ENCODE measurements around the gene CASZ1.

GRCh38 chr1:10833630-10834557, 37.4 kb upstream of the CASZ1 start:
- TF ChIP-seq CTCF (IDR thresholded peaks at IDR 0.05; ENCODE audit: insufficient read depth, low read length): no peak
- no peak for TF ChIP-seq GABPA (IDR thresholded peaks at IDR 0.05; ENCODE audit: low read depth)
- TF ChIP-seq POLR2AphosphoS5 (IDR thresholded peaks at IDR 0.05; ENCODE audit: low read depth): no peak
- TF ChIP-seq REST (IDR thresholded peaks at IDR 0.05; ENCODE audit: insufficient replicate concordance, low read depth): no peak
- TF ChIP-seq SPI1 (IDR thresholded peaks at IDR 0.05; ENCODE audit: borderline replicate concordance, low read depth): no peak
